Mesenchymal stem cell (in vitro differentiated cells and primary cell): ENCODE measurements around the gene ARID1B.

Experiments used
- DNase-seq: peaks from one replicate; pipeline ENCODE4 v3.0.0-alpha.2; 2013
- H2AFZ ChIP-seq: one replicate; pipeline ENCODE4 v1.6.1; 2013; ENCODE audit warnings: low read depth, mild to moderate bottlenecking, control low read depth, inconsistent platforms, low read length, moderate library complexity
- H2AK5ac ChIP-seq: 2 replicates; pipeline ENCODE4 v1.6.1; 2013; ENCODE audit warnings: low read length, moderate library complexity, mild to moderate bottlenecking, inconsistent platforms; ENCODE audit not compliant: severe bottlenecking
- H2BK120ac ChIP-seq: one replicate; pipeline ENCODE4 v1.6.1; 2013; ENCODE audit warnings: low read depth, mild to moderate bottlenecking, inconsistent platforms, low read length, moderate library complexity
- H2BK12ac ChIP-seq, 2 experiments: one replicate each; pipeline ENCODE4 v1.6.1; 2013; ENCODE audit warnings: inconsistent platforms in 2 of 2, low read length in 2 of 2, mild to moderate bottlenecking in 2 of 2, moderate library complexity in 2 of 2, control low read depth in 1 of 2
- H2BK15ac ChIP-seq: one replicate; pipeline ENCODE4 v1.6.1; 2013; ENCODE audit warnings: mild to moderate bottlenecking, low read depth, inconsistent platforms; ENCODE audit not compliant: poor library complexity, severe bottlenecking
- H2BK5ac ChIP-seq: 2 replicates; pipeline ENCODE4 v1.6.1; 2013; ENCODE audit warnings: low read depth, mild to moderate bottlenecking, low read length, control low read depth, inconsistent platforms; ENCODE audit not compliant: poor library complexity, severe bottlenecking
- H3K14ac ChIP-seq, 2 experiments: one replicate each; pipeline ENCODE4 v1.6.1; 2013; ENCODE audit warnings: inconsistent platforms in 2 of 2, low read length in 2 of 2, control low read depth in 1 of 2, mild to moderate bottlenecking in 1 of 2, moderate library complexity in 1 of 2
- H3K18ac ChIP-seq, 2 experiments: one replicate each; pipeline ENCODE4 v1.6.1; 2013; ENCODE audit warnings: inconsistent platforms in 2 of 2, low read length in 2 of 2, control low read depth in 1 of 2, low read depth in 1 of 2, mild to moderate bottlenecking in 1 of 2
- H3K23ac ChIP-seq, 2 experiments: one replicate each; pipeline ENCODE4 v1.6.1; 2013; ENCODE audit warnings: inconsistent platforms in 2 of 2, low read length in 2 of 2, mild to moderate bottlenecking in 2 of 2, moderate library complexity in 2 of 2, control low read depth in 1 of 2
- H3K27ac ChIP-seq: 2 replicates; pipeline ENCODE4 v1.5.1; 2013; ENCODE audit warnings: mild to moderate bottlenecking, moderate library complexity, low read length, control low read depth, inconsistent platforms; ENCODE audit not compliant: poor library complexity, severe bottlenecking
- H3K27me3 ChIP-seq, 2 experiments: 2 replicates each; pipeline versions ENCODE4 v1.6.1 to v1.7.0; 2013; ENCODE audit warnings: low read length in 2 of 2, mild to moderate bottlenecking in 2 of 2, moderate library complexity in 2 of 2, control low read depth in 1 of 2, inconsistent platforms in 1 of 2; ENCODE audit not compliant: control insufficient read depth in 1 of 2, insufficient read depth in 1 of 2
- H3K36me3 ChIP-seq, 2 experiments: 2 replicates each; pipeline versions ENCODE4 v1.6.1 to v1.7.0; 2013; ENCODE audit warnings: low read length in 2 of 2, control low read depth in 1 of 2, inconsistent platforms in 1 of 2, low read depth in 1 of 2, mild to moderate bottlenecking in 1 of 2; ENCODE audit not compliant: insufficient read depth in 2 of 2, control insufficient read depth in 1 of 2
- H3K4ac ChIP-seq, 2 experiments: one replicate each; pipeline ENCODE4 v1.6.1; 2013; ENCODE audit warnings: inconsistent platforms in 2 of 2, low read length in 2 of 2, mild to moderate bottlenecking in 2 of 2, moderate library complexity in 2 of 2, control low read depth in 1 of 2, low read depth in 1 of 2
- H3K4me1 ChIP-seq: 2 replicates; pipeline ENCODE4 v1.6.1; 2013; ENCODE audit warnings: low read depth, low read length, control low read depth; ENCODE audit not compliant: control insufficient read depth, insufficient read depth
- H3K4me2 ChIP-seq: 2 replicates; pipeline ENCODE4 v1.6.1; 2013; ENCODE audit warnings: low read length, mild to moderate bottlenecking, inconsistent platforms; ENCODE audit not compliant: poor library complexity, severe bottlenecking
- H3K4me3 ChIP-seq, 2 experiments: 2 replicates each; pipeline versions ENCODE4 v1.5.1 to v1.7.0; 2013; ENCODE audit warnings: low read length in 2 of 2, mild to moderate bottlenecking in 2 of 2, control low read depth in 1 of 2, low read depth in 1 of 2; ENCODE audit not compliant: insufficient read depth in 1 of 2
- H3K79me1 ChIP-seq: replicated peaks from 2 replicates; pipeline ENCODE4 v1.6.1; 2013; ENCODE audit warnings: mild to moderate bottlenecking, control low read depth, low read length, inconsistent platforms; ENCODE audit not compliant: poor library complexity, severe bottlenecking
- H3K9ac ChIP-seq: 2 replicates; pipeline ENCODE4 v1.7.0; 2013; ENCODE audit warnings: mild to moderate bottlenecking, low read length, moderate library complexity
- H3K9me3 ChIP-seq: 2 replicates; pipeline ENCODE4 v1.7.0; 2013; ENCODE audit warnings: mild to moderate bottlenecking, low read length; ENCODE audit not compliant: control insufficient read depth
- H4K8ac ChIP-seq: one replicate; pipeline ENCODE4 v1.6.1; 2013; ENCODE audit warnings: inconsistent platforms, mild to moderate bottlenecking, low read length, moderate library complexity
- H4K91ac ChIP-seq: one replicate; pipeline ENCODE4 v1.6.1; 2013; ENCODE audit warnings: mild to moderate bottlenecking, low read length, inconsistent platforms
- WGBS: methylation state at CpG from one replicate; pipeline ENCODE4 v1.1.7; 2013; ENCODE audit warnings: mixed read lengths; 5-methylcytosine and 5-hydroxymethylcytosine counted together

The ARID1B gene

GRCh38 chr6:157056275-157056674 is 279.1 kb downstream of the ARID1B start:
- no peak overlapping the region for H2BK15ac ChIP-seq
- no peak overlapping the region for H4K8ac ChIP-seq
- no peak for DNase-seq
- 32% methylated on average over 1 of the region's 1 CpG for WGBS
- H3K79me1 ChIP-seq: peaks cover 30% of the 10 kb centered on the region
- peaks cover 3% of the 10 kb centered on the region for H3K4me1 ChIP-seq
- no peak overlapping the region for H4K91ac ChIP-seq
- no peak overlapping the region for H2AK5ac ChIP-seq
- no peak overlapping the region for H3K14ac ChIP-seq
- no peak overlapping the region for H3K4me2 ChIP-seq
- no peak overlapping the region for H2AFZ ChIP-seq
- no peak overlapping the region for H3K23ac ChIP-seq
- peaks cover 9% of the 10 kb centered on the region for H3K9me3 ChIP-seq
- H3K18ac ChIP-seq: no peak overlapping the region
- no peak overlapping the region for H3K4ac ChIP-seq
- H2BK12ac ChIP-seq: no peak overlapping the region
- H3K27ac ChIP-seq: no peak overlapping the region
- no peak overlapping the region for H3K9ac ChIP-seq
- no peak overlapping the region for H2BK120ac ChIP-seq
- H3K27me3 ChIP-seq: no peaks in the 10 kb centered on the region
- no peak overlapping the region for H2BK5ac ChIP-seq
- H3K36me3 ChIP-seq: peaks cover 5 to 7% of the 10 kb centered on the region in 2 experiments
- no peak overlapping the region for H3K4me3 ChIP-seq

GRCh38 chr6:157058574-157058973 is 281.4 kb downstream of the ARID1B start:
- no peak overlapping the region for H3K9ac ChIP-seq
- H3K4me3 ChIP-seq: no peak overlapping the region
- H3K14ac ChIP-seq: peak overlapping the region in 1 of 2 experiments; percentile 6
- 91% methylated on average over 9 of the region's 9 CpGs for WGBS
- H3K36me3 ChIP-seq: peaks cover 5 to 7% of the 10 kb centered on the region in 2 experiments
- no peak for DNase-seq
- no peak overlapping the region for H3K23ac ChIP-seq
- H3K18ac ChIP-seq: no peak overlapping the region
- no peak overlapping the region for H2BK5ac ChIP-seq
- H2BK120ac ChIP-seq: no peak overlapping the region
- no peak overlapping the region for H3K4me2 ChIP-seq
- H2BK15ac ChIP-seq: no peak overlapping the region
- no peaks in the 10 kb centered on the region for H3K27me3 ChIP-seq
- H3K79me1 ChIP-seq: peaks cover 36% of the 10 kb centered on the region
- peaks cover 9% of the 10 kb centered on the region for H3K9me3 ChIP-seq
- no peak overlapping the region for H4K8ac ChIP-seq
- H4K91ac ChIP-seq: no peak overlapping the region
- no peak overlapping the region for H2AK5ac ChIP-seq
- H3K4me1 ChIP-seq: peaks cover 4% of the 10 kb centered on the region
- H3K27ac ChIP-seq: no peak overlapping the region
- H3K4ac ChIP-seq: no peak overlapping the region
- H2AFZ ChIP-seq: no peak overlapping the region
- no peak overlapping the region for H2BK12ac ChIP-seq

GRCh38 chr6:157059781-157060180 is 282.6 kb downstream of the ARID1B start:
- no peak overlapping the region for H3K14ac ChIP-seq
- peaks cover 42% of the 10 kb centered on the region for H3K79me1 ChIP-seq
- H2BK5ac ChIP-seq: no peak overlapping the region
- H3K9ac ChIP-seq: peak overlapping the region; percentile 11
- H2AFZ ChIP-seq: no peak overlapping the region
- H3K4me1 ChIP-seq: peaks cover 4% of the 10 kb centered on the region
- no peak overlapping the region for H2BK120ac ChIP-seq
- DNase-seq: no peak
- H3K4me2 ChIP-seq: no peak overlapping the region
- no peak overlapping the region for H3K23ac ChIP-seq
- H2AK5ac ChIP-seq: no peak overlapping the region
- H3K18ac ChIP-seq: no peak overlapping the region
- H3K27me3 ChIP-seq: no peaks in the 10 kb centered on the region
- no peak overlapping the region for H3K4me3 ChIP-seq
- H3K27ac ChIP-seq: no peak overlapping the region
- peaks cover 9% of the 10 kb centered on the region for H3K9me3 ChIP-seq
- H2BK12ac ChIP-seq: no peak overlapping the region
- H3K4ac ChIP-seq: no peak overlapping the region
- H4K91ac ChIP-seq: no peak overlapping the region
- peaks cover 7 to 11% of the 10 kb centered on the region in 2 experiments for H3K36me3 ChIP-seq
- WGBS: 57% methylated on average over 3 of the region's 4 CpGs
- no peak overlapping the region for H4K8ac ChIP-seq
- H2BK15ac ChIP-seq: no peak overlapping the region

- Histone ChIP-seq H3K4me1 (peaks cover 4% of the 10 kb centered on the region), H3K9ac (no peak overlapping the region), H3K4ac (no peak overlapping the region), H2BK12ac (no peak overlapping the region), H4K91ac (no peak overlapping the region), H3K27me3 (no peaks in the 10 kb centered on the region), H4K8ac (no peak overlapping the region), H3K18ac (no peak overlapping the region), H2BK15ac (no peak overlapping the region), H3K9me3 (peaks cover 7% of the 10 kb centered on the region), H3K4me3 (no peak overlapping the region), H3K79me1 (peaks cover 42% of the 10 kb centered on the region), H3K36me3 (peaks cover 7 to 11% of the 10 kb centered on the region in 2 experiments), H3K14ac (no peak overlapping the region), H3K4me2 (peak overlapping the region; percentile 42), H3K27ac (peak overlapping the region; percentile 65), H2BK120ac (no peak overlapping the region), H2AK5ac (no peak overlapping the region), H3K23ac (no peak overlapping the region), H2BK5ac (no peak overlapping the region), H2AFZ (no peak overlapping the region)
- 89% methylated on average over 1 of the region's 1 CpG for WGBS
- DNase-seq: no peak
Observed at GRCh38 chr6:157060440-157060952, 283.3 kb downstream of the ARID1B start.
